ENCODE results near the gene R3HDM2.

Gene R3HDM2

GRCh38 chr12:57472391-57472790 is 41.5 kb upstream of the R3HDM2 start:
- no peak for ATAC-seq (replicated peaks)
- Mint-ChIP-seq H3K36me3 (ENCODE audit: insufficient read depth) (peaks cover 77% of the 10 kb centered on the region), H3K4me1 (ENCODE audit: low read depth in 2 of 2) (peaks cover 36 to 54% of the 10 kb centered on the region in 2 donors), H3K27ac (peak overlapping the region; percentile 84 to 90), H3K9me3 (no peaks in the 10 kb centered on the region), H3K27me3 (no peaks in the 10 kb centered on the region), H3K4me3 (no peak overlapping the region)
- DNase-seq, result no peak

- Mint-ChIP-seq H3K4me1 (ENCODE audit: low read depth in 2 of 2) (peaks cover 31 to 52% of the 10 kb centered on the region in 2 donors), H3K4me3 (no peak overlapping the region), H3K27ac (peak overlapping the region; percentile 84 to 90), H3K9me3 (no peaks in the 10 kb centered on the region), H3K27me3 (no peaks in the 10 kb centered on the region), H3K36me3 (ENCODE audit: insufficient read depth) (peaks cover 73% of the 10 kb centered on the region)
- DNase-seq (no peak), ATAC-seq (replicated peaks) (no peak)
Measured at GRCh38 chr12:57471661-57472060, 40.8 kb upstream of the R3HDM2 start.

- Mint-ChIP-seq H3K9me3 (no peaks in the 10 kb centered on the region), H3K4me1 (ENCODE audit: low read depth in 2 of 2) (peaks cover 25 to 46% of the 10 kb centered on the region in 2 donors), H3K36me3 (ENCODE audit: insufficient read depth) (peaks cover 69% of the 10 kb centered on the region), H3K27me3 (no peaks in the 10 kb centered on the region), H3K4me3 (no peak overlapping the region), H3K27ac (peak overlapping the region; percentile 84 to 90)
- ATAC-seq (replicated peaks), result no peak
- no peak for DNase-seq
Measured at GRCh38 chr12:57470970-57471656, 40.3 kb upstream of the R3HDM2 start.

- H3K36me3 Mint-ChIP-seq (ENCODE audit: insufficient read depth), result peaks cover 73% of the 10 kb centered on the region
- no peak for DNase-seq
- no peaks in the 10 kb centered on the region for H3K9me3 Mint-ChIP-seq
- H3K27ac Mint-ChIP-seq, result peak overlapping the region in 1 of 2 donors; percentile 90
- no peak for ATAC-seq (replicated peaks)
- H3K4me3 Mint-ChIP-seq, result no peak overlapping the region
- no peaks in the 10 kb centered on the region for H3K27me3 Mint-ChIP-seq
- peaks cover 24 to 52% of the 10 kb centered on the region in 2 donors for H3K4me1 Mint-ChIP-seq (ENCODE audit: low read depth in 2 of 2)
Measured at GRCh38 chr12:57470286-57470969, 39.6 kb upstream of the R3HDM2 start.

GRCh38 chr12:57469296-57470164 is 38.7 kb upstream of the R3HDM2 start:
- peaks cover 22 to 49% of the 10 kb centered on the region in 2 donors for H3K4me1 Mint-ChIP-seq (ENCODE audit: low read depth in 2 of 2)

GRCh38 chr12:57467915-57468314 is 37.1 kb upstream of the R3HDM2 start:
- DNase-seq, result no peak
- Mint-ChIP-seq H3K27ac (peak overlapping the region; percentile 49 to 63), H3K36me3 (ENCODE audit: insufficient read depth) (peaks cover 51% of the 10 kb centered on the region), H3K4me1 (ENCODE audit: low read depth in 2 of 2) (peaks cover 12 to 38% of the 10 kb centered on the region in 2 donors), H3K9me3 (no peaks in the 10 kb centered on the region), H3K27me3 (peaks cover 0 to 15% of the 10 kb centered on the region in 2 donors), H3K4me3 (no peak overlapping the region)
- ATAC-seq (replicated peaks), result no peak

More at GRCh38 chr12:57469296-57470164, 38.7 kb upstream of the R3HDM2 start:
- Mint-ChIP-seq H3K27me3 (peaks cover 0 to 8% of the 10 kb centered on the region in 2 donors), H3K36me3 (ENCODE audit: insufficient read depth) (peaks cover 67% of the 10 kb centered on the region), H3K4me3 (no peak overlapping the region), H3K9me3 (no peaks in the 10 kb centered on the region), H3K27ac (peak overlapping the region in 1 of 2 donors; percentile 44)
- ATAC-seq (replicated peaks) (no peak), DNase-seq (no peak)

GRCh38 chr12:57467212-57467874 is 36.5 kb upstream of the R3HDM2 start:
- ATAC-seq (replicated peaks), result no peak
- Mint-ChIP-seq H3K27me3 (peaks cover 0 to 20% of the 10 kb centered on the region in 2 donors), H3K4me1 (ENCODE audit: low read depth in 2 of 2) (peaks cover 18 to 43% of the 10 kb centered on the region in 2 donors), H3K4me3 (no peak overlapping the region), H3K27ac (peak overlapping the region; percentile 49 to 71), H3K36me3 (ENCODE audit: insufficient read depth) (peaks cover 48% of the 10 kb centered on the region), H3K9me3 (no peaks in the 10 kb centered on the region)
- DNase-seq, result no peak

- DNase-seq (no peak), ATAC-seq (replicated peaks) (no peak)
- peaks cover 0 to 34% of the 10 kb centered on the region in 2 donors for H3K27me3 Mint-ChIP-seq
- H3K4me1 Mint-ChIP-seq (ENCODE audit: low read depth in 2 of 2), result peaks cover 27 to 43% of the 10 kb centered on the region in 2 donors
- no peak overlapping the region for H3K4me3 Mint-ChIP-seq
- peak overlapping the region in 1 of 2 donors; percentile 79 for H3K27ac Mint-ChIP-seq
- no peaks in the 10 kb centered on the region for H3K9me3 Mint-ChIP-seq
- peaks cover 34% of the 10 kb centered on the region for H3K36me3 Mint-ChIP-seq (ENCODE audit: insufficient read depth)
Measured at GRCh38 chr12:57465747-57466505, 35.1 kb upstream of the R3HDM2 start.

- Mint-ChIP-seq H3K27ac (peak overlapping the region; percentile 35 to 79), H3K36me3 (ENCODE audit: insufficient read depth) (peaks cover 30% of the 10 kb centered on the region), H3K4me3 (no peak overlapping the region), H3K4me1 (ENCODE audit: low read depth in 2 of 2) (peaks cover 32 to 46% of the 10 kb centered on the region in 2 donors), H3K9me3 (no peaks in the 10 kb centered on the region), H3K27me3 (peaks cover 4 to 42% of the 10 kb centered on the region in 2 donors)
- DNase-seq, result no peak
- no peak for ATAC-seq (replicated peaks)
Measured at GRCh38 chr12:57465030-57465746, 34.3 kb upstream of the R3HDM2 start.

- H3K9me3 Mint-ChIP-seq, result no peaks in the 10 kb centered on the region
- ATAC-seq (replicated peaks) (no peak), DNase-seq (no peak)
- H3K4me3 Mint-ChIP-seq, result no peak overlapping the region
- peak overlapping the region; percentile 35 to 79 for H3K27ac Mint-ChIP-seq
- H3K27me3 Mint-ChIP-seq, result peaks cover 6 to 46% of the 10 kb centered on the region in 2 donors
- H3K36me3 Mint-ChIP-seq (ENCODE audit: insufficient read depth), result peaks cover 25% of the 10 kb centered on the region
- peaks cover 35 to 50% of the 10 kb centered on the region in 2 donors for H3K4me1 Mint-ChIP-seq (ENCODE audit: low read depth in 2 of 2)
Measured at GRCh38 chr12:57464569-57464968, 33.7 kb upstream of the R3HDM2 start.

GRCh38 chr12:57462912-57463253 is 32.0 kb upstream of the R3HDM2 start:
- Mint-ChIP-seq H3K9me3 (no peaks in the 10 kb centered on the region), H3K27ac (peak overlapping the region; percentile 51 to 89), H3K27me3 (peaks cover 6 to 46% of the 10 kb centered on the region in 2 donors), H3K4me1 (ENCODE audit: low read depth in 2 of 2) (peaks cover 44 to 54% of the 10 kb centered on the region in 2 donors), H3K4me3 (peak overlapping the region; percentile 81 to 88), H3K36me3 (ENCODE audit: insufficient read depth) (peaks cover 25% of the 10 kb centered on the region)
- no peak for DNase-seq
- no peak for ATAC-seq (replicated peaks)
